Pons (tissue), 1 donor: Measurements from ENCODE around the gene CRNKL1.

Source experiments
- DNase-seq: peaks from one replicate; pipeline ENCODE4 v3.0.0-alpha.2; 2016; ENCODE audit warnings: low spot score

Gene CRNKL1

GRCh38 chr20:20052074-20052970 is at the start of gene CRNKL1, which contains the start of gene CFAP61:
Gene CRNKL1 (minus strand): TSS chr20:20052466. CDS start chr20:20052342, 124 bp downstream.
Gene CFAP61 (plus strand): TSS chr20:20052532. CDS start chr20:20056654, 4,122 bp downstream.
- DNase-seq, result peak; percentile 97

- DNase-seq, result no peak
Observed at GRCh38 chr20:20100881-20101280, 48.6 kb upstream of the CRNKL1 start.

- peak; percentile 46 for DNase-seq
Observed at GRCh38 chr20:20096421-20096820, 44.2 kb upstream of the CRNKL1 start.

GRCh38 chr20:20095114-20095872 is 43.0 kb upstream of the CRNKL1 start:
- no peak for DNase-seq

- no peak for DNase-seq
Observed at GRCh38 chr20:20094410-20094809, 42.1 kb upstream of the CRNKL1 start.

GRCh38 chr20:20092827-20093226 is 40.6 kb upstream of the CRNKL1 start:
- no peak for DNase-seq

- no peak for DNase-seq
Observed at GRCh38 chr20:20089939-20090338, 37.7 kb upstream of the CRNKL1 start.

GRCh38 chr20:20089018-20089417 is 36.8 kb upstream of the CRNKL1 start:
- DNase-seq, result no peak

- no peak for DNase-seq
Observed at GRCh38 chr20:20085812-20086211, 33.5 kb upstream of the CRNKL1 start.

GRCh38 chr20:20085071-20085470 is 32.8 kb upstream of the CRNKL1 start:
- DNase-seq, result peak; percentile 58

- DNase-seq, result no peak
Observed at GRCh38 chr20:20084296-20084752, 32.1 kb upstream of the CRNKL1 start.

GRCh38 chr20:20083807-20084206 is 31.5 kb upstream of the CRNKL1 start:
- peak; percentile 72 for DNase-seq

GRCh38 chr20:20079102-20079784 is 27.0 kb upstream of the CRNKL1 start:
- DNase-seq, result no peak

- no peak for DNase-seq
Observed at GRCh38 chr20:20078041-20078440, 25.8 kb upstream of the CRNKL1 start.

- peak; percentile 93 for DNase-seq
Observed at GRCh38 chr20:20076297-20077065, 24.2 kb upstream of the CRNKL1 start.

GRCh38 chr20:20075032-20075431 is 22.8 kb upstream of the CRNKL1 start:
- DNase-seq, result no peak

- DNase-seq, result peak; percentile 48
Observed at GRCh38 chr20:20073801-20074371, 21.6 kb upstream of the CRNKL1 start.

- no peak for DNase-seq
Observed at GRCh38 chr20:20070871-20071726, 18.8 kb upstream of the CRNKL1 start.

GRCh38 chr20:20065361-20065760 is 13.1 kb upstream of the CRNKL1 start:
- DNase-seq, result no peak
